Mucosa of stomach (tissue), 1 donor: ENCODE data around the gene BPIFB4.
"Not testable (repeated sequence)": the region's sequence is repeated elsewhere in the genome, so short reads cannot be mapped to it uniquely, and the experiment has no call there.

Experiments used
- H3K27me3 ChIP-seq: one replicate; pipeline ENCODE4 v1.7.0; 2013; ENCODE audit warnings: mild to moderate bottlenecking, low read length; ENCODE audit not compliant: control insufficient read depth, insufficient read depth
- H3K36me3 ChIP-seq: one replicate; pipeline ENCODE4 v1.7.0; 2013; ENCODE audit warnings: low read length; ENCODE audit not compliant: control insufficient read depth, insufficient read depth
- H3K4me1 ChIP-seq: one replicate; pipeline ENCODE4 v1.7.0; 2013; ENCODE audit warnings: mild to moderate bottlenecking, low read length; ENCODE audit not compliant: control insufficient read depth, insufficient read depth
- H3K4me3 ChIP-seq: one replicate; pipeline ENCODE4 v1.7.0; 2013; ENCODE audit warnings: low read length
- H3K9ac ChIP-seq: one replicate; pipeline ENCODE4 v1.7.0; 2013; ENCODE audit warnings: mild to moderate bottlenecking, low read length, moderate library complexity
- H3K9me3 ChIP-seq: one replicate; pipeline ENCODE4 v1.7.0; 2013; ENCODE audit warnings: mild to moderate bottlenecking, low read length, moderate library complexity; ENCODE audit not compliant: control insufficient read depth
- donor health status: Pancreatic carcinoma.

BPIFB4 gene

GRCh38 chr20:33112547-33113386 lies 33.3 kb downstream of the BPIFB4 start:
- H3K36me3 ChIP-seq, result no peaks in the 10 kb centered on the region

GRCh38 chr20:33113387-33113908 lies 34.0 kb downstream of the BPIFB4 start:
- Histone ChIP-seq H3K27me3 (no peaks in the 10 kb centered on the region), H3K4me3 (no peak overlapping the region), H3K4me1 (no peaks in the 10 kb centered on the region), H3K9me3 (no peaks in the 10 kb centered on the region), H3K9ac (no peak overlapping the region), H3K36me3 (no peaks in the 10 kb centered on the region)

More at GRCh38 chr20:33112547-33113386, 33.3 kb downstream of the BPIFB4 start:
- no peak overlapping the region for H3K9ac ChIP-seq
- H3K27me3 ChIP-seq, result no peaks in the 10 kb centered on the region
- H3K4me3 ChIP-seq, result no peak overlapping the region
- H3K4me1 ChIP-seq, result no peaks in the 10 kb centered on the region
- no peaks in the 10 kb centered on the region for H3K9me3 ChIP-seq

GRCh38 chr20:33115501-33115900 lies 36.1 kb downstream of the BPIFB4 start:
- H3K36me3 ChIP-seq, H3K27me3 ChIP-seq, H3K9me3 ChIP-seq, H3K4me1 ChIP-seq, H3K9ac ChIP-seq, H3K4me3 ChIP-seq: not testable (repeated sequence)

- no peaks in the 10 kb centered on the region for H3K4me1 ChIP-seq
Measured at GRCh38 chr20:33119725-33120720, 40.6 kb downstream of the BPIFB4 start.

GRCh38 chr20:33120934-33121333 lies 41.5 kb downstream of the BPIFB4 start:
- Histone ChIP-seq H3K9me3 (no peaks in the 10 kb centered on the region), H3K36me3 (no peaks in the 10 kb centered on the region), H3K4me3 (no peak overlapping the region), H3K27me3 (peaks cover 5% of the 10 kb centered on the region), H3K9ac (no peak overlapping the region), H3K4me1 (no peaks in the 10 kb centered on the region)

More at GRCh38 chr20:33119725-33120720, 40.6 kb downstream of the BPIFB4 start:
- H3K9me3 ChIP-seq, result no peaks in the 10 kb centered on the region
- H3K4me3 ChIP-seq, result no peak overlapping the region
- no peak overlapping the region for H3K9ac ChIP-seq
- H3K27me3 ChIP-seq, result peaks cover 2% of the 10 kb centered on the region
- H3K36me3 ChIP-seq, result no peaks in the 10 kb centered on the region

GRCh38 chr20:33122297-33122696 lies 42.9 kb downstream of the BPIFB4 start:
- not testable (repeated sequence) for H3K27me3 ChIP-seq, H3K4me3 ChIP-seq, H3K4me1 ChIP-seq, H3K36me3 ChIP-seq, H3K9me3 ChIP-seq, H3K9ac ChIP-seq

- Histone ChIP-seq H3K27me3 (peaks cover 5% of the 10 kb centered on the region), H3K4me1 (no peaks in the 10 kb centered on the region), H3K9ac (no peak overlapping the region), H3K9me3 (no peaks in the 10 kb centered on the region), H3K36me3 (no peaks in the 10 kb centered on the region), H3K4me3 (no peak overlapping the region)
Measured at GRCh38 chr20:33124261-33124660, 44.8 kb downstream of the BPIFB4 start.

GRCh38 chr20:33124994-33125393 lies 45.6 kb downstream of the BPIFB4 start:
- no peaks in the 10 kb centered on the region for H3K36me3 ChIP-seq
- peaks cover 5% of the 10 kb centered on the region for H3K27me3 ChIP-seq

GRCh38 chr20:33125983-33126382 lies 46.5 kb downstream of the BPIFB4 start:
- no peaks in the 10 kb centered on the region for H3K36me3 ChIP-seq
- H3K4me3 ChIP-seq, result no peak overlapping the region
- no peaks in the 10 kb centered on the region for H3K9me3 ChIP-seq
- no peaks in the 10 kb centered on the region for H3K4me1 ChIP-seq
- no peak overlapping the region for H3K9ac ChIP-seq
- H3K27me3 ChIP-seq, result peaks cover 5% of the 10 kb centered on the region

More at GRCh38 chr20:33124994-33125393, 45.6 kb downstream of the BPIFB4 start:
- Histone ChIP-seq H3K9me3 (no peaks in the 10 kb centered on the region), H3K9ac (no peak overlapping the region), H3K4me3 (no peak overlapping the region), H3K4me1 (no peaks in the 10 kb centered on the region)

GRCh38 chr20:33127422-33128097 lies 48.1 kb downstream of the BPIFB4 start:
- Histone ChIP-seq H3K4me1 (no peaks in the 10 kb centered on the region), H3K9me3 (no peaks in the 10 kb centered on the region), H3K27me3 (peaks cover 5% of the 10 kb centered on the region), H3K4me3 (no peak overlapping the region), H3K36me3 (no peaks in the 10 kb centered on the region), H3K9ac (no peak overlapping the region)

- H3K9me3 ChIP-seq, result no peaks in the 10 kb centered on the region
- H3K27me3 ChIP-seq, result no peaks in the 10 kb centered on the region
- H3K9ac ChIP-seq, result no peak overlapping the region
- no peaks in the 10 kb centered on the region for H3K4me1 ChIP-seq
- no peak overlapping the region for H3K4me3 ChIP-seq
- H3K36me3 ChIP-seq, result no peaks in the 10 kb centered on the region
Measured at GRCh38 chr20:33130568-33131061, 51.2 kb downstream of the BPIFB4 start.
